Fibroblast of villous mesenchyme (primary cell): ENCODE data around the gene PIP5K1A. TPM values are rescaled to one million over a fixed set of nuclear protein-coding genes. Genes with fewer than 3 reads are reported as not detected.

ENCODE experiments used
- total RNA-seq: library from RNA; depleted of rRNA; stranded (reverse); fragments of >200 nt; gene quantifications from 2 replicates; pipeline ENCODE4 v1.2.3, GENCODE V29; 2012

Gene PIP5K1A
- total RNA-seq, 1 donor: 131 TPM

Other genes starting within 250 kb of the PIP5K1A start
- 89.9 and 142 TPM in 2 replicates for gene CERS2, start 223.7 kb upstream of the PIP5K1A start, total RNA-seq
- gene ANXA9, start 216.3 kb upstream of the PIP5K1A start, total RNA-seq: 0.32 and 0.86 TPM in 2 replicates
- gene MINDY1, start 191.7 kb upstream of the PIP5K1A start, total RNA-seq: 10.8 and 11.0 TPM in 2 replicates
- gene PRUNE1, start 190.1 kb upstream of the PIP5K1A start, total RNA-seq: 9.7 and 12.1 TPM in 2 replicates
- gene BNIPL, start 162.0 kb upstream of the PIP5K1A start, total RNA-seq: under 0.01 TPM in 2 replicates
- gene C1orf56, start 150.8 kb upstream of the PIP5K1A start, total RNA-seq: 2.6 and 3.0 TPM in 2 replicates
- gene CDC42SE1, start 138.9 kb upstream of the PIP5K1A start, total RNA-seq: 47.0 and 68.2 TPM in 2 replicates
- gene MLLT11, start 138.2 kb upstream of the PIP5K1A start, total RNA-seq: 8.1 and 9.1 TPM in 2 replicates
- gene GABPB2, start 127.8 kb upstream of the PIP5K1A start, total RNA-seq: 7.1 and 9.5 TPM in 2 replicates
- 0.86 and 1.3 TPM in 2 replicates for gene SEMA6C, start 51.9 kb upstream of the PIP5K1A start, total RNA-seq
- not detected in 2 replicates for gene TNFAIP8L2, start 41.9 kb upstream of the PIP5K1A start, total RNA-seq
- 10.0 and 11.7 TPM in 2 replicates for gene LYSMD1, start 32.6 kb upstream of the PIP5K1A start, total RNA-seq
- 23.7 and 31.2 TPM in 2 replicates for gene SCNM1, start 32.4 kb upstream of the PIP5K1A start, total RNA-seq
- not detected in 2 replicates for gene TMOD4, start 22.6 kb upstream of the PIP5K1A start, total RNA-seq
- 40.3 and 44.0 TPM in 2 replicates for gene VPS72, start 8.4 kb upstream of the PIP5K1A start, total RNA-seq
- 135 and 139 TPM in 2 replicates for gene PSMD4, start 56.2 kb downstream of the PIP5K1A start, total RNA-seq
- gene ZNF687, start 83.7 kb downstream of the PIP5K1A start, total RNA-seq: 12.6 and 16.4 TPM in 2 replicates
- gene PI4KB, start 128.9 kb downstream of the PIP5K1A start, total RNA-seq: 61.2 and 85.5 TPM in 2 replicates
- gene RFX5, start 148.7 kb downstream of the PIP5K1A start, total RNA-seq: 34.8 and 58.7 TPM in 2 replicates
- gene SELENBP1, start 174.2 kb downstream of the PIP5K1A start, total RNA-seq: 23.3 and 27.7 TPM in 2 replicates
- gene PSMB4, start 201.0 kb downstream of the PIP5K1A start, total RNA-seq: 427 and 490 TPM in 2 replicates